Iris pigment epithelial cell (primary cell): ENCODE measurements around the gene PSME2.

Source experiments
- DNase-seq: peaks from one replicate; pipeline ENCODE4 v3.0.0-alpha.2; 2011; ENCODE audit warnings: low read depth

PSME2 gene

DNA sequence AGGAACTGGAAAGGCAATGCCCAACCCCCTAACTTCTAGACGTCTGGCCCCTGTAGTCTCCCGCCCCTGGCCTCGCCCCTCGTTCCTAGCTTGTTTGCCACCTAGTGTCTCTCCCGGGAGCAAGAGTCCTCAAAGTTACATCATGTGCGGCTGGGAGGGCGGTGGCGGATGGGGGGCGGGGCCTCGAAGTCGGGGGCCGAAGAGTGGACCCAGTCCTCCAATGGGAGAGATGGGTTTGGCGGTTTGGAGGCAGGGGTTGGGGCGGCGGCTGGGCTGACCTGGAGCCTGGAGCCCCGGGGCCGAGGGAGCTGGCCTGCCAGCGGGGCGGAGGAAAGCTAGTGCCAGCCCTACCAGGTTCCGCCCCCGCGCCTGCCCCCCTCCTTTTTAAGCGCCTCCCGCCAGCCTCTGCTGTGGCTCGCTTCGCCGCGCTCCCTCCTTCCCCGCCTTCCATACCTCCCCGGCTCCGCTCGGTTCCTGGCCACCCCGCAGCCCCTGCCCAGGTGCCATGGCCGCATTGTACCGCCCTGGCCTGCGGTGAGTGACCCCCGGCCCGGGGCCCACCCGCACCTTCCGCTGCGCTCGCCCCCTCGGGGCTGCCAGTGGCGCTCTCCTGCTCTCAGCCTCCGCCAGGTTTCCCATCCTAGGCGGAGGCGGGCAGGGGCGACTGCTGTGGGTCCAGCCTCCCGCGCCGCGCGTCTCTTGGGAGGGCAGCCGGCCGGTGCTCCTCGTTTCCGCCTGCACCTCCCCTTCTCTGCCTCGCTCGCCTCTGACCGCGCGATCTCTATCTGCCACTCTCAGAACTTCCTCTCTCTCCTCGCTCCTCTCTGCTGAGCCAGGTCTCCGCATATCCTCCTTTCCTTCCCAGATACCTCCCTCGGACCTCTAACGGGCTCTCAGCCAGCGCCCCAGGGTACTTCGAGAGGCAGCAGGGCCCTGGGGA is 52.2 kb downstream of the PSME2 start, which contains the start of gene PCK2:
Gene PCK2 (plus strand): TSS at position 411 of the 940 bp plus-strand sequence. CDS start 95 bp downstream, at position 506.
- peak; percentile 71 for DNase-seq
